Hematopoietic multipotent progenitor cell (in vitro differentiated cells): ENCODE results near the gene HLA-DPB1. TPM values are rescaled to one million over a fixed set of nuclear protein-coding genes. Genes with fewer than 3 reads are reported as not detected.
A peak's percentile ranks its signal among the peaks of the same experiment; 100 is the strongest.
"Not testable (repeated sequence)": the region's sequence is repeated elsewhere in the genome, so short reads cannot be mapped to it uniquely, and the experiment has no call there.

Source experiments
- DNase-seq, 3 donors: peaks; one replicate each; pipeline ENCODE4 v3.0.0-alpha.2; 2011 to 2015; ENCODE audit warnings: low read depth in 2 of 3, low spot score in 2 of 3
- total RNA-seq: library from RNA; depleted of rRNA; stranded (reverse); fragments of >200 nt; gene quantifications from one replicate; pipeline ENCODE4 v1.2.3, GENCODE V29; 2012

Gene HLA-DPB1
- total RNA-seq, 1 donor, result 396 TPM

DNA sequence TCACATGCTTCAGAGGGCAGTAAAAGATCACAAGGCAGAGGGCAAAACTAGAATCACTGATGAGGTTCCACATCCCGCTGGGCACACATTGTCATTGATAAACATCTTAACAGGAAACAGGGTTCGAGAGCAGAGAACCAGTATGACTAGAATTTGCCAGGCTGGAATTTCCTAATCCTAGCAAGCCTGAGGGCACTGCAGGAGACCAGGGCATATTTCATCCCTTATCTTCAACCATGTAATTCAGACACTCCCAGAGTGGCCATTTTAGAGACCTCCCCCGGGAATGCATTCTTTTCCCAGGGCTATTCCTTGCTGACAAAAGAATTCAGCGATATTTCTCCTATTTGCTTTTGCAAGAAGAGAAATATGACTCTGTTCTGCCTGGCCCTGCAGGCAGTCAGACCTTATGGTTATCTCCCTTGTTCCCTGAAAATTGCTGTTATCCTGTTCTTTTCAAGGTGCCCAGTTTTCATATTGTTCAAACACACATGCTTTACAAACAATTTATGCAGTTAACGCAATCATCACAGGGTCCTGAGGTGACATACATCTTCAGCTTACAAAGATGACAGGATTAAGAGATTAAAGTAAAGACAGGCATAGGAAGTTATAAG is 25.4 kb downstream of the HLA-DPB1 start:
- not testable (repeated sequence) for DNase-seq

DNA sequence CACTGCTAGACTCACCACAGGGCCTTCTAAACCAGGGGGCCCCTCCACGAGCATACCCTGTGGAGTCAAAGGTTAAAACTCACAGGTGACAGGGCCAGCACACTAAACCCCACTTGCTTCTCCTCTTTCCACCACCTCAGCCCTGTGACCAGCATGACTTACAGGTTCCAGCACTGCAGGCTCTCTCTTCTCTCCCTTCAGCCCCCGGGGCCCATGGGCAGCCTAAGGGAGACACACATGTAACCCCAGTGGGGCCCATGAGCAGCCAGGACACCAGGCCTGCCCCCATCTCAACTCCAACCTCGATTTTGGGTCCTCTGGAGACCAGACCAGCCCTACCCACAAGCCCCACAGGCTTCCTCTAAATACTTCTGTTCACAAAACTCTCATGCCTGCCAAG is 28.0 kb downstream of the HLA-DPB1 start:
- DNase-seq, result no peak

GRCh38 chr6:33104887-33105286 is 29.1 kb downstream of the HLA-DPB1 start:
- DNase-seq, result no peak

- no peak for DNase-seq
Measured at GRCh38 chr6:33105386-33105785, 29.6 kb downstream of the HLA-DPB1 start.

GRCh38 chr6:33105916-33106871 is 30.4 kb downstream of the HLA-DPB1 start:
- no peak for DNase-seq

DNA sequence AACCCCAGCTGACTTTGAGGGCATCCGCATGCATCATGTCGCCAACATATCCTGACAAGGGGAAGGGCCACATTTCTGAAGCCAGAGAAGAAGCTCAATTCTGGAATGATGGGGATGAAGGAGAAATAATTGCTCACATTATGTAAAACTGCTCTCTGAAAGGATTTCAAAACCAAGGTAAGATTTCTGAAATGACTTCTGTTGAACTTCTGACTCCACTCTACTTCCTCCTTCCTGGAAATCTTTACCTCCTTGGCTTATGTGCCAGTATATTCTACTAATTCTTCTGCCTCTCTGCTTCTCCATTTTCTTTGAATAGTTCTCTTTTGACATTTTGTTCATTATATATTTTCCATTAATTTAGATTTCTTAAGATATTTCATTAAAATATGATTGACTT is 31.9 kb downstream of the HLA-DPB1 start:
- DNase-seq, result no peak

- DNase-seq, result no peak
Measured at GRCh38 chr6:33108307-33108706, 32.5 kb downstream of the HLA-DPB1 start.

GRCh38 chr6:33112148-33112547 is 36.4 kb downstream of the HLA-DPB1 start:
- DNase-seq, result peak in 2 of 3 donors; percentile 64 to 87

- no peak for DNase-seq
Measured at GRCh38 chr6:33113755-33114154, 38.0 kb downstream of the HLA-DPB1 start.

GRCh38 chr6:33114406-33114805 is 38.6 kb downstream of the HLA-DPB1 start:
- peak in 1 of 3 donors; percentile 56 for DNase-seq

- DNase-seq, result no peak
Measured at GRCh38 chr6:33116417-33116816, 40.6 kb downstream of the HLA-DPB1 start.

- DNase-seq, result no peak
Measured at GRCh38 chr6:33116841-33117711, 41.3 kb downstream of the HLA-DPB1 start.

DNA sequence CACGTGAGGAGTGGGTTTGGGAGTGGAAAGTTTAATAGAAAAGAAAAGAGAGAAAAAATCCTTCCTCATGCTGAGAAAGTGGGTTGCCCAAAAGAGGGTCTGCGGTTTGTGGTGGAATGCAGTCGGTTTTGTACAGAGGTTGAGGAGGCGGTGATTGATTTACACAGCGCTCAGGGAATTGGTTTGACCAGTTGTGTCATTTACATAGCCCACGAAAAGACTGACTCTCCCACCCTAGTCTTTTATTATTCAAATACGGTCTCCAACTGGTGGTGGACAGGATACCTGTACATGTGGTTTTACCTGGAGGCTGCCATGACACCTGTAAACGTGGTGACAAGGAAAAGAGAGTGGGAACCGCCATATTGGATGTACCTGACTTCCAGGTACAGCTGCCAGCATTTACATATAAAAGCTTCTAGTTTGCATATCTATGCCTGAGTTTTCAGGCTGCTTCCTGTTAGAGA is 42.1 kb downstream of the HLA-DPB1 start:
- DNase-seq, result peak in 1 of 3 donors; percentile 19

DNA sequence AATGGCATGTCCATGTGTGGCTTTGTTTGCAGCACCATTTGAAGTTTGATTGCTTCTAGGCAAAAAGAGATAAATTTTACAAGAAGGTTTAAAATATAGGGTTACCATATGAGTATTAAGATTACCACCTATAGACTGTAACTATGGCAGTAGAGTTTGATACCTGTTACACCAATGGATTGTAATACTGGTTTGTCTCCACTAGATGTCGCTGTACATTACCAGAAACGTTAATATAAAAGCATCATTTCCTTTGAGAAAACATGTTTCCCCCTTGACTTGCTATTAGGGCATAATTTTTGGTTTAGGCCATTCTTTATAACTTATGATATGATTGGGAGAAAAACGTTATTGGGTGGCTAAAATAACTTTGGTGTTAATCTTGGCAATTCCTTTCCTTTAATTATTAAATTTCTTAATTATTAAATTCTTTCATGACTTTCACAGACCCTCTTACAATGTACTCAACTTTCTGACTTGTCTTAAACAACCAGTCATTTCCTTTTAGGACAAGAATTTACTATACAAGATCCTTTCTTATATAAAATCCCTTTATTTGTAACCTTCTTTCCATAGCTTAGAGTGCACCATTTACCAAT is 42.8 kb downstream of the HLA-DPB1 start:
- peak; percentile 46 to 81 (median 57) for DNase-seq

- no peak for DNase-seq
Measured at GRCh38 chr6:33120001-33120400, 44.2 kb downstream of the HLA-DPB1 start.

DNA sequence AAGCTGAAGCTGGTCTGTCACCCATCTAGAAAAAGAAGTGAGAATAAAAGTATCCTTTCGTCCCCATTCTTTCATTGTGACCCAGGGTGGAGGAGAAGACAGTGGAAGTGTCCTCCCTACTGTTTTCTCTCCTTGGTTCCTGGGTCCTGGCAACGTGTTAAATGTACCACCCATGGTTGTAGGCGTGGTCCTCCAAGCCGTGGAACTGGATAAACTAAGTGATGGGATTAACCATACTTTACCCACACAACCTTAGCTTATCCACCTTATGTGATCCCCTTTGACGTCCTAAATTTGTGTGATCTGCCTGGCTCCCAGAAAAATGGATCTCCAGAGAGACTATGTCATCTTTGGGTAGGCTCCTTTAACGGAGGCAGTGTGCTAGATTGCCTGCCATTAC is 47.4 kb downstream of the HLA-DPB1 start:
- DNase-seq, result no peak

- DNase-seq, result peak in 2 of 3 donors; percentile 26 to 78
Measured at GRCh38 chr6:33123732-33124524, 48.1 kb downstream of the HLA-DPB1 start.

DNA sequence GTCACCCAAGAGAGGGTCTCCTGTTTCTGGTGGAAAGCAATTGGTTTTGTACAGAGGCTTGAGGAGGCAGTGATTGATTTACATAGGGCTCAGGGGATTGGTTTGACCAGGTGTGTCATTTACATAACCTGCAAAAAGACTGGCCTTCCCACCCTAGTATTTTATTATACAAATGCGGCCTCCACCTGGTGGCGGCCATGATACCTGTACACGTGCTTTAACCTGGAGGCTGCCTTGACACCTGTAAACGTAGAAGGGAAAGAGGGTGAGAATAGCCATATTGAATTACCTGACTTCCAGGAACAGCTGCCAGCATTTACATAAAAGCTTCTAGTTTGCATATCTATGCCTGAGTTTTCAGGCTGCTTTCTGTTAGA is 48.7 kb downstream of the HLA-DPB1 start:
- DNase-seq, result no peak

GRCh38 chr6:33124947-33125346 is 49.2 kb downstream of the HLA-DPB1 start:
- no peak for DNase-seq
